HG03442 (cell line): ENCODE results near the gene TRIM31.
"Not testable (repeated sequence)": the region's sequence is repeated elsewhere in the genome, so short reads cannot be mapped to it uniquely, and the experiment has no call there.

Experiments used
- ATAC-seq: cut with Tn5 transposase; IDR thresholded peaks from one replicate; pipeline ENCODE4 v1.9.1; 2021; ENCODE audit warnings: mild to moderate bottlenecking, moderate library complexity; ENCODE audit not compliant: unreplicated experiment

The TRIM31 gene

GRCh38 chr6:30149858-30150550 is 37.1 kb upstream of the TRIM31 start:
- ATAC-seq = no peak

- ATAC-seq = no peak
These were observed 36.3 kb upstream of the TRIM31 start for GRCh38 chr6:30149234-30149633.

GRCh38 chr6:30147096-30147495 is 34.2 kb upstream of the TRIM31 start:
- no peak for ATAC-seq

GRCh38 chr6:30145818-30146217 is 32.9 kb upstream of the TRIM31 start:
- no peak for ATAC-seq

- ATAC-seq = no peak
These were observed 31.9 kb upstream of the TRIM31 start for GRCh38 chr6:30144811-30145210.

GRCh38 chr6:30143780-30144179 is 30.9 kb upstream of the TRIM31 start:
- ATAC-seq = no peak

- ATAC-seq = no peak
These were observed 29.8 kb upstream of the TRIM31 start for GRCh38 chr6:30142665-30143064.

- not testable (repeated sequence) for ATAC-seq
These were observed 27.4 kb upstream of the TRIM31 start for GRCh38 chr6:30140240-30140639.

GRCh38 chr6:30136570-30137286 is 23.8 kb upstream of the TRIM31 start:
- no peak for ATAC-seq

- ATAC-seq = no peak
These were observed 22.9 kb upstream of the TRIM31 start, which contains the start of gene TRIM40 for GRCh38 chr6:30135757-30136156. TRIM40 (plus strand) TSS chr6:30136140; CDS start chr6:30137037, 897 bp downstream.

GRCh38 chr6:30135147-30135546 is 22.3 kb upstream of the TRIM31 start:
- no peak for ATAC-seq

GRCh38 chr6:30131947-30132497 is 19.1 kb upstream of the TRIM31 start:
- ATAC-seq = no peak

- no peak for ATAC-seq
These were observed 18.3 kb upstream of the TRIM31 start for GRCh38 chr6:30130887-30131862.

GRCh38 chr6:30130179-30130679 is 17.3 kb upstream of the TRIM31 start:
- ATAC-seq = no peak

GRCh38 chr6:30129265-30130178 is 16.6 kb upstream of the TRIM31 start:
- ATAC-seq = no peak

GRCh38 chr6:30127238-30128093 is 14.6 kb upstream of the TRIM31 start:
- ATAC-seq = no peak

- no peak for ATAC-seq
These were observed 9.6 kb upstream of the TRIM31 start for GRCh38 chr6:30122515-30122914.

- ATAC-seq = no peak
These were observed 8.8 kb upstream of the TRIM31 start for GRCh38 chr6:30121446-30122366.
